Kidney (tissue), 22 donors: ENCODE results near the gene WDR86. TPM values are rescaled to one million over a fixed set of nuclear protein-coding genes. Genes with fewer than 3 reads are reported as not detected.
A peak's percentile ranks its signal among the peaks of the same experiment; 100 is the strongest.

Experiments
- DNase-seq, 5 donors: peaks; one replicate each; pipeline ENCODE4 v3.0.0-alpha.2; 2013 to 2020
- FAIRE-seq: peaks from 2 replicates; lab custom pipeline; 2012; peaks lifted over from hg19 to GRCh38; lab: Jason Lieb, UNC
- H3K27ac ChIP-seq, 2 donors: one replicate each; pipeline ENCODE4 v1.7.0; 2013; ENCODE audit warnings: low read depth in 2 of 2, low read length in 2 of 2, inconsistent platforms in 1 of 2
- H3K27me3 ChIP-seq: one replicate; pipeline ENCODE4 v1.7.1; 2013; ENCODE audit warnings: low read length, inconsistent platforms; ENCODE audit not compliant: control insufficient read depth, insufficient read depth
- H3K36me3 ChIP-seq, 3 donors: one replicate each; pipeline versions ENCODE4 v1.7.0 to v1.7.1; 2013; ENCODE audit warnings: low read length in 3 of 3, control low read depth in 1 of 3, inconsistent platforms in 1 of 3; ENCODE audit not compliant: insufficient read depth in 3 of 3, control insufficient read depth in 2 of 3
- H3K4me1 ChIP-seq, 3 donors: one replicate each; pipeline versions ENCODE4 v1.7.0 to v1.7.1; 2013; ENCODE audit warnings: low read length in 3 of 3, inconsistent platforms in 1 of 3, low read depth in 1 of 3; ENCODE audit not compliant: control insufficient read depth in 2 of 3, insufficient read depth in 2 of 3
- H3K4me3 ChIP-seq, 3 donors: one replicate each; pipeline versions ENCODE4 v1.7.0 to v1.8.1; 2013; ENCODE audit warnings: low read length in 3 of 3, control low read depth in 1 of 3, inconsistent platforms in 1 of 3
- H3K9ac ChIP-seq, 3 donors: one replicate each; pipeline versions ENCODE4 v1.7.0 to v1.7.1; 2013; ENCODE audit warnings: low read length in 3 of 3, control low read depth in 1 of 3, inconsistent platforms in 1 of 3
- H3K9me3 ChIP-seq, 3 donors: one replicate each; pipeline versions ENCODE4 v1.7.0 to v1.7.1; 2013; ENCODE audit warnings: low read length in 3 of 3, control low read depth in 1 of 3, inconsistent platforms in 1 of 3; ENCODE audit not compliant: control insufficient read depth in 2 of 3, insufficient read depth in 1 of 3
- CTCF ChIP-seq: IDR thresholded peaks from 3 replicates; pipeline ENCODE4 v1.5.1; 2012; ENCODE audit warnings: mild to moderate bottlenecking, moderate library complexity, borderline replicate concordance; ENCODE audit not compliant: insufficient read depth; ENCODE audit errors: extremely low read depth
- intact Hi-C: fragments of 100-400 bp; cut with DNase I; formaldehyde crosslinking; loops from one replicate; pipeline ENCODE4 v1.11.1; 2022
- long read RNA-seq, 10 donors: library from polyadenylated mRNA in 1 of 10; unstranded in 1 of 10; transcript quantifications; one replicate each; pipeline ENCODE4 v2.0.0 and lab custom pipeline, GENCODE V29; 2021 to 2026
- polyA plus RNA-seq: library from polyadenylated mRNA; stranded (reverse); fragments of 350-450 nt; fragmentation: Illumina TruSeq; extraction: RNeasy Lipid Tissue Mini Kit (QIAGEN cat#74804); gene quantifications from one replicate; pipeline ENCODE4 v1.2.3, GENCODE V29; 2014; ENCODE audit warnings: low read depth, low replicate concordance; ENCODE audit not compliant: insufficient read depth
- total RNA-seq: library from RNA; stranded (reverse); fragmentation: NEBNext Ultra II Directional; extraction: Animal tissue kit (Norgen Biotek cat#: 25700); gene quantifications from one replicate; pipeline ENCODE4 v1.2.1, GENCODE V29; 2021
- donor health status: control.
- donor health status: control.
- donor health status: control.
- donor health status: control.
- donor health status: control.
- donor health status: DM: yes; HTN: yes; CAD: no.
- donor health status: Normal renal cell carcinoma (clear cell type).

Gene WDR86
- 5.9 TPM for total RNA-seq
- polyA plus RNA-seq = 1.8 TPM
- long read RNA-seq, donor 1, transcript WDR86-201 (6 exons, 2,023 nt) = major isoform, 7 of 17 reads
- long read RNA-seq, donor 1, partial matches to known transcripts = 9 of 17 reads
- long read RNA-seq, donor 1, other reads (novel, unspliced or antisense) = 0 of 17 reads
- long read RNA-seq, donor 2, partial matches to known transcripts = 38 of 42 reads
- long read RNA-seq, donor 2, other reads (novel, unspliced or antisense) = 0 of 42 reads
- long read RNA-seq, donor 3, partial matches to known transcripts = 0 of 5 reads
- long read RNA-seq, donor 3, other reads (novel, unspliced or antisense) = 0 of 5 reads
- long read RNA-seq, donor 4, partial matches to known transcripts = 16 of 16 reads
- long read RNA-seq, donor 4, other reads (novel, unspliced or antisense) = 0 of 16 reads
- long read RNA-seq, donor 5 = 0 reads
- long read RNA-seq, donor 6, transcript WDR86-201 (6 exons, 2,023 nt) = major isoform, 11 of 16 reads
- long read RNA-seq, donor 6, partial matches to known transcripts = 0 of 16 reads
- long read RNA-seq, donor 6, other reads (novel, unspliced or antisense) = 0 of 16 reads
- long read RNA-seq, donor 7, partial matches to known transcripts = 1 of 1 reads
- long read RNA-seq, donor 7, other reads (novel, unspliced or antisense) = 0 of 1 reads
- long read RNA-seq, donor 8, partial matches to known transcripts = 0 of 7 reads
- long read RNA-seq, donor 8, other reads (novel, unspliced or antisense) = 0 of 7 reads
- long read RNA-seq, donor 9, partial matches to known transcripts = 0 of 5 reads
- long read RNA-seq, donor 9, other reads (novel, unspliced or antisense) = 0 of 5 reads
- long read RNA-seq, donor 10, partial matches to known transcripts = 0 of 8 reads
- long read RNA-seq, donor 10, other reads (novel, unspliced or antisense) = 0 of 8 reads

GRCh38 chr7:151409667-151410404, at the start of gene WDR86:
WDR86 (minus strand) TSS chr7:151410038; CDS start chr7:151409589, 449 bp downstream.
- Histone ChIP-seq H3K27ac (no peak within 1 kb of the TSS), H3K4me1 (peaks cover 0 to 5% (median 0%) of the 10 kb centered on the region in 3 donors), H3K9ac (peak within 1 kb of the TSS in 2 of 3 donors; percentile 34 to 62), H3K9me3 (no peaks in the 10 kb centered on the region), H3K36me3 (no peaks in the 10 kb centered on the region), H3K4me3 (peak within 1 kb of the TSS in 2 of 3 donors; percentile 43 to 73), H3K27me3 (no peaks in the 10 kb centered on the region)
- no peak for FAIRE-seq
- intact Hi-C loops = no loop called here
- TF ChIP-seq CTCF = no peak
- DNase-seq = peak; percentile 78 to 94 (median 88)

DNA sequence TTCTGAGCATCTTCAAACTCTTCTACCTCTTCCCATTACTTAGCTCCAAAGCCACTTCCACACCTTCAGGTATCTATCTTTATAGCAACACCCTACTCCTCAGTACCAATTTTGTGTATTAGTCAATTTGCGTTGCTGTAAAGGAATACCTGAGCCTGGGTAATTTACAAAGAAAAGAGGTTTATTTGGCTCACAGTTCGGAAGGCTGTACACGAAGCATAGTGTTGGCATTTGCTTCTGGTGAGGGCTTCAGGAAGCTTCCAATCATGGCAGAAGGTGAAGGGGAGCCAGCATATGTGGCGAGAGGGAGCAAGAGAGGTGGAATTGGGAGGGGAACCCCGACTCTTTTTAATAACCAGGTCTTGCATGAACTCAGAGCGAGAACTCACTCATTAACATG, 47.7 kb upstream of the WDR86 start:
- no peak for FAIRE-seq
- intact Hi-C loops = loop anchor here (10.0 kb wide), 1 partner anchor 83 kb away; no protein-coding TSS in a partner anchor

More for the DNA sequence above, 47.7 kb upstream of the WDR86 start:
- Histone ChIP-seq H3K9ac (no peak overlapping the region), H3K9me3 (peaks cover 0 to 4% (median 0%) of the 10 kb centered on the region in 3 donors), H3K36me3 (no peaks in the 10 kb centered on the region), H3K27ac (no peak overlapping the region), H3K27me3 (no peaks in the 10 kb centered on the region), H3K4me1 (peaks cover 0 to 24% (median 18%) of the 10 kb centered on the region in 3 donors), H3K4me3 (no peak overlapping the region)
- no peak for DNase-seq
- no peak for TF ChIP-seq CTCF
